K562 (cell line): Measurements from ENCODE around the gene MBNL1.

Experiments
- ATF4 ChIP-seq: fragments of 450-650 bp; formaldehyde crosslinking; IDR thresholded peaks from 2 replicates; pipeline ENCODE4 v1.4.0; 2022; ENCODE audit warnings: mild to moderate bottlenecking, moderate library complexity
- CBFB ChIP-seq: sonication (generic); formaldehyde crosslinking; IDR thresholded peaks from 2 replicates; pipeline ENCODE4 v1.4.0; 2020; ENCODE audit warnings: mild to moderate bottlenecking, missing genetic modification reagents
- CHCHD3 ChIP-seq: fragments of 250-450 bp; sonication (Bioruptor Pico); IDR thresholded peaks from 2 replicates; pipeline ENCODE4 v2.1.2; 2022; ENCODE audit warnings: mild to moderate bottlenecking
- ETV6 ChIP-seq, 3 experiments: fragments of 150-350 bp in 1 of 3; sonication (generic) in 1 of 3; formaldehyde crosslinking in 1 of 3; IDR thresholded peaks; 2 replicates each; pipeline versions ENCODE4 v1.6.1 to v1.8.0; 2014 to 2022; ENCODE audit warnings: borderline replicate concordance in 2 of 3, low read depth in 2 of 3, antibody characterized with exemption in 1 of 3, low read length in 1 of 3, mild to moderate bottlenecking in 1 of 3, missing genetic modification reagents in 1 of 3
- L3MBTL2 ChIP-seq: fragments of 450-650 bp; IDR thresholded peaks from 2 replicates; pipeline ENCODE4 v1.6.1; 2016; ENCODE audit warnings: mild to moderate bottlenecking, moderate library complexity
- POLR2AphosphoS5 ChIP-seq: IDR thresholded peaks from 2 replicates; pipeline ENCODE4 v1.6.1; 2011; ENCODE audit warnings: mild to moderate bottlenecking, low read depth, low read length, moderate library complexity; ENCODE audit not compliant: control insufficient read depth, insufficient read depth
- UBTF ChIP-seq, 2 experiments: IDR thresholded peaks; 2 replicates each; pipeline ENCODE4 v1.6.1; 2012; ENCODE audit warnings: improper control_type of control experiment in 2 of 2, low read depth in 2 of 2, low read length in 2 of 2, borderline replicate concordance in 1 of 2
- YY1 ChIP-seq, 3 experiments: IDR thresholded peaks; 2 replicates each; pipeline ENCODE4 v1.6.1; 2011; ENCODE audit warnings: low read length in 2 of 3, mild to moderate bottlenecking in 2 of 3, moderate library complexity in 2 of 3, borderline replicate concordance in 1 of 3, control low read depth in 1 of 3, low read depth in 1 of 3; ENCODE audit not compliant: insufficient read depth in 3 of 3, insufficient replicate concordance in 2 of 3, control insufficient read depth in 1 of 3, insufficient read length in 1 of 3; ENCODE audit errors: extremely low read depth in 1 of 3
- ZBTB33 ChIP-seq: sonication (generic); formaldehyde crosslinking; IDR thresholded peaks from 2 replicates; pipeline ENCODE4 v1.8.1; 2023; ENCODE audit warnings: mild to moderate bottlenecking, missing genetic modification reagents
- ZKSCAN1 ChIP-seq: fragments of 150-350 bp; IDR thresholded peaks from 2 replicates; pipeline ENCODE4 v1.6.1; 2016; ENCODE audit warnings: low read depth, low read length
- ZNF263 ChIP-seq: sonication (generic); formaldehyde crosslinking; IDR thresholded peaks from 2 replicates; pipeline ENCODE4 v1.8.0; 2022; ENCODE audit warnings: mild to moderate bottlenecking, missing genetic modification reagents, borderline replicate concordance
- TF ChIP-seq, protein P1 (sequence below), 3 experiments: IDR thresholded peaks in 2 of 3; conservative IDR thresholded peaks in 1 of 3; 2 replicates each; pipeline ENCODE4 v1.5.1; 2011 to 2012; ENCODE audit warnings: low read length in 3 of 3, mild to moderate bottlenecking in 3 of 3, control low read depth in 2 of 3, improper control_type of control experiment in 1 of 3, inconsistent platforms in 1 of 3, low read depth in 1 of 3, mixed read lengths in 1 of 3, moderate library complexity in 1 of 3; ENCODE audit not compliant: insufficient read depth in 2 of 3
- TF ChIP-seq, protein P2 (sequence below): IDR thresholded peaks from 3 replicates; pipeline ENCODE4 v1.6.1; 2011; ENCODE audit warnings: borderline replicate concordance, mild to moderate bottlenecking; ENCODE audit not compliant: insufficient read length, insufficient read depth
- TF ChIP-seq, protein P3 (sequence below), 2 experiments: fragments of 450-650 bp in 1 of 2; sonication (generic) in 1 of 2; formaldehyde crosslinking in 1 of 2; IDR thresholded peaks; 2 replicates each; pipeline versions ENCODE4 v1.7.1 to v1.9.0; 2016 to 2022; ENCODE audit warnings: inconsistent platforms in 1 of 2, mild to moderate bottlenecking in 1 of 2, missing genetic modification reagents in 1 of 2

- no peak for TF ChIP-seq L3MBTL2
- no peak for TF ChIP-seq CHCHD3 (CRISPR knock-in tag)
- no peak for TF ChIP-seq ZBTB33 (CRISPR knock-in tag)
- TF ChIP-seq ATF4 (CRISPR knock-in tag), result no peak
- no peak for TF ChIP-seq UBTF (IDR thresholded peaks at IDR 0.05; ENCODE audit: borderline replicate concordance in 1 of 2, low read depth in 2 of 2, low read length in 2 of 2)
- no peak for TF ChIP-seq YY1 (IDR thresholded peaks at IDR 0.05; ENCODE audit: borderline replicate concordance in 1 of 3, control insufficient read depth in 1 of 3, extremely low read depth in 1 of 3, insufficient read depth in 3 of 3, insufficient read length in 1 of 3, insufficient replicate concordance in 2 of 3, low read depth in 1 of 3, low read length in 2 of 3)
- TF ChIP-seq ZKSCAN1, result no peak
- no peak for TF ChIP-seq ZNF263 (CRISPR knock-in tag)
- TF ChIP-seq, protein P1, sequence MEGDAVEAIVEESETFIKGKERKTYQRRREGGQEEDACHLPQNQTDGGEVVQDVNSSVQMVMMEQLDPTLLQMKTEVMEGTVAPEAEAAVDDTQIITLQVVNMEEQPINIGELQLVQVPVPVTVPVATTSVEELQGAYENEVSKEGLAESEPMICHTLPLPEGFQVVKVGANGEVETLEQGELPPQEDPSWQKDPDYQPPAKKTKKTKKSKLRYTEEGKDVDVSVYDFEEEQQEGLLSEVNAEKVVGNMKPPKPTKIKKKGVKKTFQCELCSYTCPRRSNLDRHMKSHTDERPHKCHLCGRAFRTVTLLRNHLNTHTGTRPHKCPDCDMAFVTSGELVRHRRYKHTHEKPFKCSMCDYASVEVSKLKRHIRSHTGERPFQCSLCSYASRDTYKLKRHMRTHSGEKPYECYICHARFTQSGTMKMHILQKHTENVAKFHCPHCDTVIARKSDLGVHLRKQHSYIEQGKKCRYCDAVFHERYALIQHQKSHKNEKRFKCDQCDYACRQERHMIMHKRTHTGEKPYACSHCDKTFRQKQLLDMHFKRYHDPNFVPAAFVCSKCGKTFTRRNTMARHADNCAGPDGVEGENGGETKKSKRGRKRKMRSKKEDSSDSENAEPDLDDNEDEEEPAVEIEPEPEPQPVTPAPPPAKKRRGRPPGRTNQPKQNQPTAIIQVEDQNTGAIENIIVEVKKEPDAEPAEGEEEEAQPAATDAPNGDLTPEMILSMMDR (IDR thresholded peaks at IDR 0.05 in 2 of 3, conservative IDR thresholded peaks at IDR 0.05 in 1 of 3; ENCODE audit: insufficient read depth in 2 of 3, low read depth in 1 of 3, low read length in 3 of 3), result no peak
- TF ChIP-seq POLR2AphosphoS5, result no peak
- no peak for TF ChIP-seq CBFB (CRISPR knock-in tag)
- TF ChIP-seq, protein P2, sequence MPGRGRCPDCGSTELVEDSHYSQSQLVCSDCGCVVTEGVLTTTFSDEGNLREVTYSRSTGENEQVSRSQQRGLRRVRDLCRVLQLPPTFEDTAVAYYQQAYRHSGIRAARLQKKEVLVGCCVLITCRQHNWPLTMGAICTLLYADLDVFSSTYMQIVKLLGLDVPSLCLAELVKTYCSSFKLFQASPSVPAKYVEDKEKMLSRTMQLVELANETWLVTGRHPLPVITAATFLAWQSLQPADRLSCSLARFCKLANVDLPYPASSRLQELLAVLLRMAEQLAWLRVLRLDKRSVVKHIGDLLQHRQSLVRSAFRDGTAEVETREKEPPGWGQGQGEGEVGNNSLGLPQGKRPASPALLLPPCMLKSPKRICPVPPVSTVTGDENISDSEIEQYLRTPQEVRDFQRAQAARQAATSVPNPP, result no peak
- TF ChIP-seq, protein P3, sequence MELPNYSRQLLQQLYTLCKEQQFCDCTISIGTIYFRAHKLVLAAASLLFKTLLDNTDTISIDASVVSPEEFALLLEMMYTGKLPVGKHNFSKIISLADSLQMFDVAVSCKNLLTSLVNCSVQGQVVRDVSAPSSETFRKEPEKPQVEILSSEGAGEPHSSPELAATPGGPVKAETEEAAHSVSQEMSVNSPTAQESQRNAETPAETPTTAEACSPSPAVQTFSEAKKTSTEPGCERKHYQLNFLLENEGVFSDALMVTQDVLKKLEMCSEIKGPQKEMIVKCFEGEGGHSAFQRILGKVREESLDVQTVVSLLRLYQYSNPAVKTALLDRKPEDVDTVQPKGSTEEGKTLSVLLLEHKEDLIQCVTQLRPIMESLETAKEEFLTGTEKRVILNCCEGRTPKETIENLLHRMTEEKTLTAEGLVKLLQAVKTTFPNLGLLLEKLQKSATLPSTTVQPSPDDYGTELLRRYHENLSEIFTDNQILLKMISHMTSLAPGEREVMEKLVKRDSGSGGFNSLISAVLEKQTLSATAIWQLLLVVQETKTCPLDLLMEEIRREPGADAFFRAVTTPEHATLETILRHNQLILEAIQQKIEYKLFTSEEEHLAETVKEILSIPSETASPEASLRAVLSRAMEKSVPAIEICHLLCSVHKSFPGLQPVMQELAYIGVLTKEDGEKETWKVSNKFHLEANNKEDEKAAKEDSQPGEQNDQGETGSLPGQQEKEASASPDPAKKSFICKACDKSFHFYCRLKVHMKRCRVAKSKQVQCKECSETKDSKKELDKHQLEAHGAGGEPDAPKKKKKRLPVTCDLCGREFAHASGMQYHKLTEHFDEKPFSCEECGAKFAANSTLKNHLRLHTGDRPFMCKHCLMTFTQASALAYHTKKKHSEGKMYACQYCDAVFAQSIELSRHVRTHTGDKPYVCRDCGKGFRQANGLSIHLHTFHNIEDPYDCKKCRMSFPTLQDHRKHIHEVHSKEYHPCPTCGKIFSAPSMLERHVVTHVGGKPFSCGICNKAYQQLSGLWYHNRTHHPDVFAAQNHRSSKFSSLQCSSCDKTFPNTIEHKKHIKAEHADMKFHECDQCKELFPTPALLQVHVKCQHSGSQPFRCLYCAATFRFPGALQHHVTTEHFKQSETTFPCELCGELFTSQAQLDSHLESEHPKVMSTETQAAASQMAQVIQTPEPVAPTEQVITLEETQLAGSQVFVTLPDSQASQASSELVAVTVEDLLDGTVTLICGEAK (IDR thresholded peaks at IDR 0.05), result peak; percentile 79
- TF ChIP-seq, protein P3 (CRISPR knock-in tag; IDR thresholded peaks at IDR 0.05), result no peak
- TF ChIP-seq ETV6 (IDR thresholded peaks at IDR 0.05; ENCODE audit: borderline replicate concordance in 1 of 2, low read depth in 2 of 2, low read length in 1 of 2), result no peak
- TF ChIP-seq ETV6 (CRISPR knock-in tag; IDR thresholded peaks at IDR 0.05; ENCODE audit: borderline replicate concordance), result no peak
Measured at GRCh38 chr3:152287898-152288576, 19.3 kb downstream of the MBNL1 start.
